AG09319 (cell line): ENCODE results near the gene AHSG.
"Not testable (repeated sequence)": the region's sequence is repeated elsewhere in the genome, so short reads cannot be mapped to it uniquely, and the experiment has no call there.

Source experiments
- DNase-seq: peaks from one replicate; pipeline ENCODE4 v3.0.0-alpha.2; 2010; ENCODE audit warnings: low read depth; ENCODE audit errors: extremely low read depth
- TF ChIP-seq, protein P1 (sequence below): IDR thresholded peaks from 2 replicates; pipeline ENCODE4 v1.5.1; 2011; ENCODE audit warnings: low read depth, mild to moderate bottlenecking, inconsistent platforms, low read length, moderate library complexity

Gene AHSG

GRCh38 chr3:186570941-186571643, 41.8 kb upstream of the AHSG start:
- TF ChIP-seq, protein P1, sequence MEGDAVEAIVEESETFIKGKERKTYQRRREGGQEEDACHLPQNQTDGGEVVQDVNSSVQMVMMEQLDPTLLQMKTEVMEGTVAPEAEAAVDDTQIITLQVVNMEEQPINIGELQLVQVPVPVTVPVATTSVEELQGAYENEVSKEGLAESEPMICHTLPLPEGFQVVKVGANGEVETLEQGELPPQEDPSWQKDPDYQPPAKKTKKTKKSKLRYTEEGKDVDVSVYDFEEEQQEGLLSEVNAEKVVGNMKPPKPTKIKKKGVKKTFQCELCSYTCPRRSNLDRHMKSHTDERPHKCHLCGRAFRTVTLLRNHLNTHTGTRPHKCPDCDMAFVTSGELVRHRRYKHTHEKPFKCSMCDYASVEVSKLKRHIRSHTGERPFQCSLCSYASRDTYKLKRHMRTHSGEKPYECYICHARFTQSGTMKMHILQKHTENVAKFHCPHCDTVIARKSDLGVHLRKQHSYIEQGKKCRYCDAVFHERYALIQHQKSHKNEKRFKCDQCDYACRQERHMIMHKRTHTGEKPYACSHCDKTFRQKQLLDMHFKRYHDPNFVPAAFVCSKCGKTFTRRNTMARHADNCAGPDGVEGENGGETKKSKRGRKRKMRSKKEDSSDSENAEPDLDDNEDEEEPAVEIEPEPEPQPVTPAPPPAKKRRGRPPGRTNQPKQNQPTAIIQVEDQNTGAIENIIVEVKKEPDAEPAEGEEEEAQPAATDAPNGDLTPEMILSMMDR = no peak
- DNase-seq = no peak

DNA sequence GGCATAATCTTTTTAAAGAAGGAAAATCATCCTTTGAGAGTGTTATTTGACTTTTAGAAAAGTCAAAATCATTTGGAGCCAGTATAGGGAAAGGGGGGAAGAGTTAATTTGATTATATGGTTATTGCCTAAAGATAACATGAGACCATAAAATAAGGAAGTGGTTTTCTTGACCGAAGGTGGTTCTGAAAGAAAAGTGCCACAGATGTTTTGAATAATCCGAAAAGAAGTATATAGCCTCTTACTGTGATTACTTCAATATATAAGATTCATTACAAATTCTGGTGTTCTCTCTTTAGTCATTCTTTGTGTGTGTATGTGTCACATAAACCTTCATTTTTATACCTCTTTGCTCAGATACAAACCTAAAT, 41.2 kb upstream of the AHSG start:
- DNase-seq = no peak
- TF ChIP-seq, protein P1 = no peak

- DNase-seq = no peak
- TF ChIP-seq, protein P1 = no peak
These were observed 35.3 kb upstream of the AHSG start for GRCh38 chr3:186577521-186577920.

DNA sequence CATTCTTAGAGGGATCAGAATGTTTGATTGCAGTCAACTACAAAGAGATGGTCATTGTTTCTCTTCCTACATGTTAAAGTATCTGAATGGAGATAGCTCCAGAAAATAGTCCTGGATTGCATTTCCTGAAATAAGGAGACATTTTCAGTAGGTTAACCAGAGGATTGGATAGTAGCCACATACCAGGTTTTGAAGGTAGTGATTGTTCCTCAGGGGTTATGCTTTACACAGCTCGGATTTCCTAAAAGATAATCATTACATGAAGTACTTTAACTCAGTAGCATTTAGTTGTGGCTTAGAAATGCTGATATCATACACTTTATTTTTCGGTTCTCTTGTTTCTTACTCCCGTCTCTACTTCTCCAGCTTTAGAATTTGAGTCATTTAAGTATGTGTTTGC, 32.1 kb upstream of the AHSG start:
- no peak for DNase-seq
- TF ChIP-seq, protein P1 = no peak

GRCh38 chr3:186582541-186582940, 30.3 kb upstream of the AHSG start:
- no peak for DNase-seq
- TF ChIP-seq, protein P1 = no peak

DNA sequence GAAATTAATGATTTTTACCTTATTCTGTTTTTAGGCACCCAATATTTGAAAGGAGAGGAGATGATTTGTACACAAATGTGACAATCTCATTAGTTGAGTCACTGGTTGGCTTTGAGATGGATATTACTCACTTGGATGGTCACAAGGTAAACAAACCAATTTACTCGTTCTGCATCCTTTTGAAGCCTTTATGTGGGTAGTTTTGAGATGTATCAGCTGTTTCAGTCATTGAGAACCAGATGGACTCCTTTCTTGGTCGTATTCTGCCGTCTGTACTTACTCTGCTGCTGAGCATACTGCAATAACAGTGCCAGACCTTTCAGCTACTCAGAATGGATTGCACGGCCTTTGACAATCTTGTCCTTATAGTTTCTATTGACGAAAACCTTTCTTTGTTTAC, 29.0 kb upstream of the AHSG start:
- peak; percentile 40 for DNase-seq
- TF ChIP-seq, protein P1 = no peak

GRCh38 chr3:186586245-186586644, 26.6 kb upstream of the AHSG start:
- DNase-seq = not testable (repeated sequence)

DNA sequence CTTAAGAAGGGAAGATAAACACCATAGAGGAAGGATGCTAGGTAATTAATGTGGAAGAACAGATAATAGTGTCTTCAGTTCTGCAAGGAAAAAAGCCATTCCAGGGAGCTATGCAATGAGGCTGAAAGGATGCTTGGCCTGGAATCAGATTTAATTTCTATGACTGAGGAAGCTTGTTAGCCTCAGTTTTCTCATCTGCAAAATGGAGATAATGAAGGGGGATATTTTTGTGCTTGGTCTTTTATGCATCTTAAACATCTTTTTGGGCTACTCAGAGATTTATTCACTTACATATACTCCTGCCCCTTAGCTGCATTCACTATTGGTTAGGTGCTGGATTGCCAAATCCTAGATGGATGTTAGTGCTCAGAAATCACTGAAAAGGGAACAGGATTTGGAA, 25.7 kb upstream of the AHSG start:
- TF ChIP-seq, protein P1 = no peak
- DNase-seq = no peak
